ENCODE results near the gene SLC36A1.

GRCh38 chr5:151461312-151461711 lies 13.9 kb downstream of the SLC36A1 start:
- TF ChIP-seq POLR2AphosphoS5 (IDR thresholded peaks at IDR 0.05) (no peak), POLR2A (IDR thresholded peaks at IDR 0.05) (no peak), CTCF (IDR thresholded peaks at IDR 0.05) (no peak)
